Prostate gland (tissue), 2 donors: Measurements from ENCODE around the gene TXNRD3. TPM values are rescaled to one million over a fixed set of nuclear protein-coding genes. Genes with fewer than 3 reads are reported as not detected.

Experiments
- DNase-seq: peaks from one replicate; pipeline ENCODE4 v3.0.0-alpha.2; 2019; ENCODE audit warnings: low spot score
- H3K27ac ChIP-seq, 2 donors: fragments of 200-600 bp; sonication (generic); 2 replicates each; pipeline ENCODE4 v1.5.1; 2017 to 2019
- H3K27me3 ChIP-seq: fragments of 200-600 bp; sonication (generic); replicated peaks from 2 replicates; pipeline ENCODE4 v1.5.1; 2019; ENCODE audit not compliant: insufficient read depth
- H3K36me3 ChIP-seq, 2 donors: fragments of 200-600 bp; sonication (generic); 1 replicate in 1 of 2; 2 replicates in 1 of 2; pipeline versions ENCODE4 v1.5.1 to v1.8.1; 2017 to 2019
- H3K4me1 ChIP-seq: fragments of 200-600 bp; sonication (generic); replicated peaks from 2 replicates; pipeline ENCODE4 v1.5.1; 2019
- H3K4me3 ChIP-seq, 2 donors: fragments of 200-600 bp; sonication (generic); 2 replicates each; pipeline ENCODE4 v1.5.1; 2017 to 2019
- H3K9me3 ChIP-seq: fragments of 200-600 bp; sonication (generic); 2 replicates; pipeline ENCODE4 v1.5.1; 2017
- CTCF ChIP-seq, 4 experiments: fragments of 200-600 bp in 2 of 4; fragments of 450-650 bp in 2 of 4; sonication (generic) in 2 of 4; IDR thresholded peaks; 1 replicate in 3 of 4; 2 replicates in 1 of 4; pipeline ENCODE4 v1.5.1; 2016 to 2019; ENCODE audit warnings: antibody characterized with exemption in 4 of 4, mild to moderate bottlenecking in 2 of 4, moderate library complexity in 2 of 4
- POLR2A ChIP-seq: fragments of 450-650 bp; IDR thresholded peaks from one replicate; pipeline ENCODE4 v1.6.1; 2016; ENCODE audit warnings: antibody characterized with exemption, mild to moderate bottlenecking
- POLR2AphosphoS5 ChIP-seq: sonication (generic); formaldehyde crosslinking; IDR thresholded peaks from one replicate; pipeline ENCODE4 v1.6.1; 2017; ENCODE audit warnings: antibody characterized with exemption
- WGBS: methylation state at CpG from one replicate; pipeline ENCODE4 v1.1.5; 2018; 5-methylcytosine and 5-hydroxymethylcytosine counted together
- intact Hi-C: fragments of 100-400 bp; cut with DNase I; formaldehyde crosslinking; loops from one replicate; pipeline ENCODE4 v1.14.2; 2022
- total RNA-seq, 2 donors: library from RNA; depleted of rRNA; stranded (reverse); fragments of >200 nt; gene quantifications; one replicate each; pipeline ENCODE4 v1.1.0, GENCODE V29; 2016

TXNRD3 gene
- total RNA-seq, 2 donors from 2014 or later, result 14.4 to 20.7 TPM

DNA sequence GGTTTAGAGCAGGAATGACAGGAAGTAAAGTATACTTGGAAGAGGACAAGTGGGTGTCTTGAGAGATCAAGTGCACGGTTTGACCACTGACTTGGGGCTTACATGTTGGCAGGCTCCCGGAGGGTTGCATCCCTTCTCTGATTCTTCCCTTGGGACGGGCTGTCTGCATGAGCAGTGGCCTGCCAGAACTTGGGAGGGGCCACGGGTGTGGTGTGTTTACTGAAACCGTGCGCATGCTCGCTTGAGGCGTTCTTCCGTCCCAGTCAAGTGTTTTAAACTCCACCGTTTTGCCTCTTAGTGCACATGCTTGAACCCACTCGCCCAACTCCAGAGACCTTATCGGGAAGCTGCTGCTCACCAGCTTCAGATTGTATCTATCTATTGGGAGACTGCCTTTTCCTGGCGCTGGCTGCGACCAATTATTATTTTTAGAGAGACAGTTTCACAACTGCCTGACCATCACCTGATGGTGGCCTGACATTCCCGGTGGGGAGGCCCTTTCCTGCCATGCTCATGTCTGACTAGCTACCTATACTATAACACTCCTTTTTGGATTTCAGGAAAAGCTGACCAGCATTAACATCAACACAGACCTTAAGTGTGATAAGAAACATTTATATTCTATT, 81.3 kb downstream of the TXNRD3 start:
- DNase-seq, result no peak
- no peaks in the 10 kb centered on the region for H3K9me3 ChIP-seq
- H3K36me3 ChIP-seq, result no peaks in the 10 kb centered on the region
- H3K27ac ChIP-seq, result no peak overlapping the region
- intact Hi-C loops, result no loop called here
- H3K27me3 ChIP-seq, result no peaks in the 10 kb centered on the region
- WGBS, result 66% methylated on average over 15 of the region's 15 CpGs
- no peaks in the 10 kb centered on the region for H3K4me1 ChIP-seq
- no peak overlapping the region for H3K4me3 ChIP-seq
- TF ChIP-seq POLR2A (no peak), POLR2AphosphoS5 (no peak), CTCF (IDR thresholded peaks at IDR 0.05) (no peak)

- no peaks in the 10 kb centered on the region for H3K27me3 ChIP-seq
- DNase-seq, result no peak
- H3K4me1 ChIP-seq, result no peaks in the 10 kb centered on the region
- no peaks in the 10 kb centered on the region for H3K9me3 ChIP-seq
- 94% methylated on average over 7 of the region's 7 CpGs for WGBS
- H3K4me3 ChIP-seq, result no peak overlapping the region
- intact Hi-C loops, result no loop called here
- TF ChIP-seq POLR2AphosphoS5 (no peak), CTCF (IDR thresholded peaks at IDR 0.05) (no peak), POLR2A (no peak)
- H3K27ac ChIP-seq, result no peak overlapping the region
- no peaks in the 10 kb centered on the region for H3K36me3 ChIP-seq
Measured at GRCh38 chr3:126571078-126571477, 83.8 kb downstream of the TXNRD3 start.

GRCh38 chr3:126570103-126570541, 84.8 kb downstream of the TXNRD3 start:
- intact Hi-C loops, result no loop called here
- no peaks in the 10 kb centered on the region for H3K36me3 ChIP-seq
- no peak for DNase-seq
- no peak overlapping the region for H3K4me3 ChIP-seq
- H3K9me3 ChIP-seq, result no peaks in the 10 kb centered on the region
- no peak overlapping the region for H3K27ac ChIP-seq
- H3K4me1 ChIP-seq, result no peaks in the 10 kb centered on the region
- no peak for TF ChIP-seq POLR2A
- no peak for TF ChIP-seq CTCF (IDR thresholded peaks at IDR 0.05)
- TF ChIP-seq POLR2AphosphoS5, result no peak
- H3K27me3 ChIP-seq, result no peaks in the 10 kb centered on the region
- WGBS, result 75% methylated on average over 5 of the region's 6 CpGs

DNA sequence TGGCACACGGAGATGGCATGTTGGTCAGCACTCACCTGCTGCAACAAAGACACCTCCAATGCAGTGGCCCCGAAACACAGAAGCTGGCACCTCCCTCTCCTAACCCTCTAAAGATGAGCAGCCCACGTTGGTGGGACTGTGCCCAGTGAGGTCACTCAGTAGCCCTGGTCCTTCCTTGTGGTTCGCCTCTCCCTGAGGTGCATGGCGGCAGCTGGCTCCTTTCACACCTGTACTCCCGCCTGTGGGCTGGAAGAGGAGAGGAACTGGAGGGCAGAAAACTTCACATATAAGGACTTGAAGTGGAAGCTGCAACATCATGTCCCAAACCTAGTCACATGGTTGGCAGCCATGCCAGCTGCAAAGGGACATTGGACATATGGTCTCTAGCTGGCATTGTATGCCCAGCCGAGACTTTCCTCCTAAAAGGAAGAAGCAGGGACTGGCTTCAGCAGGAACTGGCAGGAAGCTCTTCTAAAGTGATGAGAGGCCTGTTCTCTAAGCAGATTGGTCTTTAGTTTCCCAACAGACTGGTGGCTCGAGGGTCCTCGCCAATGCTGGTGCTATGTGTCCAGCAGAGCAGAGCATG, 85.4 kb downstream of the TXNRD3 start:
- Histone ChIP-seq H3K4me3 (no peak overlapping the region), H3K9me3 (no peaks in the 10 kb centered on the region), H3K36me3 (no peaks in the 10 kb centered on the region), H3K27ac (no peak overlapping the region), H3K4me1 (no peaks in the 10 kb centered on the region), H3K27me3 (no peaks in the 10 kb centered on the region)
- intact Hi-C loops, result no loop called here
- no peak for TF ChIP-seq CTCF (IDR thresholded peaks at IDR 0.05)
- no peak for TF ChIP-seq POLR2A
- TF ChIP-seq POLR2AphosphoS5, result no peak
- WGBS, result 81% methylated on average over 9 of the region's 9 CpGs
- no peak for DNase-seq

- TF ChIP-seq POLR2AphosphoS5 (no peak), POLR2A (no peak), CTCF (IDR thresholded peaks at IDR 0.05) (no peak)
- Histone ChIP-seq H3K36me3 (no peaks in the 10 kb centered on the region), H3K4me1 (no peaks in the 10 kb centered on the region), H3K27me3 (no peaks in the 10 kb centered on the region), H3K27ac (no peak overlapping the region), H3K4me3 (no peak overlapping the region), H3K9me3 (no peaks in the 10 kb centered on the region)
- DNase-seq, result no peak
- intact Hi-C loops, result no loop called here
- 24% methylated on average over 3 of the region's 3 CpGs for WGBS
Measured at GRCh38 chr3:126568776-126569342, 86.1 kb downstream of the TXNRD3 start.
